ENCODE results near the gene PTPN5.
"Not testable (repeated sequence)": the region's sequence is repeated elsewhere in the genome, so short reads cannot be mapped to it uniquely, and the experiment has no call there.

PTPN5 gene

GRCh38 chr11:18682466-18682865, 109.1 kb downstream of the PTPN5 start:
- DNase-seq (ENCODE audit: low spot score) = no peak

- DNase-seq (ENCODE audit: low spot score) = not testable (repeated sequence)
Measured at GRCh38 chr11:18681949-18682348, 109.6 kb downstream of the PTPN5 start.
